Measurements from ENCODE around the gene HVCN1.

HVCN1 gene

DNA sequence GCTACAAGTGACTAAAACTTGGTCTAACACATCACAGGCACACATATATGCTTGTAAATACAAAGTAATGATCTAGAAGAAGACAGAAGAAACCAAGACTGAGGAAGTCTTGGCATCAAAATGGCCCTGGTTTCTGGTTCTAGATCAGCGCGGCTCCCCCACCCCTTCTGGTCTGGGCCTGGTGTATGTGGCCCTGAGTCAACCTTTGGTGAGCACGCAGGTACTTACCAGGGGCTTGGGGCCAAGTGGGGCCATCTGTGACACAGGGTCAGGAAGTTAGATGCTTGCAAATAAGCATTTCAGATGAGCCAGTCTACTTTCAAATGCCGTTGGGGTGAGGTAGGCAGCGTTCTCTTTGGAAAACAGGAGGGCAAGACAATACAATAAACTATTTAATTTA, 13.2 kb upstream of the HVCN1 start:
- TF ChIP-seq SPI1 (IDR thresholded peaks at IDR 0.05; ENCODE audit: low read depth, low read length) (no peak), POLR2AphosphoS5 (IDR thresholded peaks at IDR 0.05; ENCODE audit: low read depth, low read length) (no peak), PAX5 (IDR thresholded peaks at IDR 0.05; ENCODE audit: insufficient read depth, low read length, severe bottlenecking) (no peak), POU2F2 (IDR thresholded peaks at IDR 0.05; ENCODE audit: low read depth, low read length) (no peak), POLR2A (IDR thresholded peaks at IDR 0.05; ENCODE audit: low read depth, low read length) (no peak), TAF1 (IDR thresholded peaks at IDR 0.05; ENCODE audit: low read depth, low read length) (no peak)
- DNase-seq (ENCODE audit: insufficient read length, low spot score) (no peak), FAIRE-seq (no peak)

DNA sequence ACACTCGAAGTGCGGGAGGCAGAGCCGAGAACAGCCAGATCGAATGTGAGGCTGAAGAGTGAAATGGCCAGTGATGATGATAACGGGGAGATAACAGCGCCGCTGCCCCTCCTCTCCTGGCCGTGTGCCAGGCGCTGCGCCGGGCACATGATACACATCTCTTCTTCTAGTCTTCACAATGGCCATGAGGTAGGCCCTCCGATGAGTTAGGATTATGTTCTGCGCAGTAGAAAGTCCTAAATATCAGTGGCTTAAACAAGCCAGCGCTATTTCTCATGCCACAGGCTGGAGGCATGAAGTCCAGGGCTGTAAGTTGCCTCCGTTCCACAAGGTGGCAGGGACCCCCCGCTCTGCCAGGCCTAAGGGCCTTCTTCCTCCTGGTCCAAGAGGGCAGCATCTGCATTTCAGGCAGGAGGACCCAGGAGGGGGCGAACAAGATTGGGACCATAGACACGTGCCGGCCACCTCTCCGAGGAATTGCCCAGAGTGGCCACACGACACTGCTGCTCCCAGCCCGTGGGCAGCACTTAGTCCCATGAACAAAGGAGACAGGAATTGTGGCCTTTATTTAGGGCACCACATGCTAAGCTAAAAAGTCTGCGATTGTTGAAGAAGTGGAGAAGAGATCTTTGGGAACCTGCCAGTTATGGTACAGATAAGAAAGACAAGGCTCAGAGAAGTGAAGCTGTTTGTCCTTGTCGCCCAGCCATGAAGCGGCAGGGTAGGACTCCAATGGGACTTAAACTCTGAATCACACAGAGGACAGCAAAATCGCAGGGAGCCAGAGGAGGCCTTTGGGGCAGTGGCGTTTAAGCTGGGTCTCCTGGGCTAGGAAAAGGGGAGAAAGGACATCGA, 10.9 kb upstream of the HVCN1 start:
- FAIRE-seq (no peak), DNase-seq (ENCODE audit: insufficient read length, low spot score) (no peak)
- no peak for TF ChIP-seq POLR2A (IDR thresholded peaks at IDR 0.05; ENCODE audit: low read depth, low read length)
- no peak for TF ChIP-seq POU2F2 (IDR thresholded peaks at IDR 0.05; ENCODE audit: low read depth, low read length)
- no peak for TF ChIP-seq TAF1 (IDR thresholded peaks at IDR 0.05; ENCODE audit: low read depth, low read length)
- TF ChIP-seq SPI1 (IDR thresholded peaks at IDR 0.05; ENCODE audit: low read depth, low read length): no peak
- no peak for TF ChIP-seq POLR2AphosphoS5 (IDR thresholded peaks at IDR 0.05; ENCODE audit: low read depth, low read length)
- no peak for TF ChIP-seq PAX5 (IDR thresholded peaks at IDR 0.05; ENCODE audit: insufficient read depth, low read length, severe bottlenecking)

DNA sequence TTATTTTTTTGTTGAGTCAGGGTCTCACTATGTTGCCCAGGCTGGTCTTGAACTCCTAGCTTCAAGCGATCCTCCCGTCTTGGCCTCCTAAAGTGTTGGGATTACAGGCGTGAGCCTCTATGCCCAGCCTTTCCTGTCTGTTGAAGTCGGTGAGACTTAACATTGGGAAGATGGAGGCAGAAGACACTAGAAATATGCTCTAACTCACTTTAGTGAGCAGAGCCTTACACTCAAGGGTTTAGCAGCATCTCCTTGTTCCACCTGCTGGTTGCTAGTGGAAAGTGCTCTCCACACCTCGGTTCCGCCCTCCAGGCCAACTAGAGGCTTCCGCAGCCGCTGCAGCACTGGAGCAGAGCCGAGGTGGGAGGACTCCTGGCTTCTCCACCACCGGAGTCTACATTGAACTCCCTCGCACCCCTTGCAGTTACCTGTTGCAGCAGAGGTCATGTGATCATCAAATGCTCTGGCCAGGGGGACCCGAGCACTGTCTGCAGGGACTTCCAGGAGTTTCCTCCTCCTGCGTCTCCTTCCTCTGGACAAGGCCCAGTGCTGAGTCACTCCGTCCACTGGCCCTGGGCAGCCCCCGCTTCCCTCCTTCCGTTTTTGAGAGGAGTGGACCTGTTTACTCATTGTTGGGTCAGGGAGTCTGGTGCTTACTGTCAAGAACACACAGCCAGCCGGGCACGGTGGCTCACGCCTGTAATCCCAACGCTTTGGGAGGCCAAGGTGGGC, 9.4 kb upstream of the HVCN1 start:
- FAIRE-seq (peak; percentile 99), DNase-seq (ENCODE audit: insufficient read length, low spot score) (peak; percentile 61)
- TF ChIP-seq POLR2A (IDR thresholded peaks at IDR 0.05; ENCODE audit: low read depth, low read length): no peak
- TF ChIP-seq SPI1 (IDR thresholded peaks at IDR 0.05; ENCODE audit: low read depth, low read length): peak; percentile 35; the same call in 1 of the 2 replicates

DNA sequence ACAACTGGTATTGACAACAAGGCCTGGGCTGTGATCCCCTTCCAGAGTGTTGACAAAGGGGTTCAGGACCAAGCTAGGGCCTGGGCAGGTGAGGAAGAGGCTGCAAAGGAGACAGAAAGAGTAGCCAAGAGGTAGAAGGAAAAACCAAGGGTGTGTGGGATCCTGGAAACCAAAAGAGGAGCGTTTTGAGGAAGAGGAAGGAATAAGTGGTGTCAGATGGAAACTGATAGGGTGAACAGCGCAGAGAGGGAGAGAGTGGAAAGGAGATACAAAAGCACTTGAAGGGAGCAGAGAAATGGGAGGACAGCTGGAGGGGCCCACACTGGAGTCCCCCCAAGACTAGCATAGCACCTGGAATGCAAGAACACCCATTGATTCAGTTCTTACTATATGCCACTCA, 8.3 kb upstream of the HVCN1 start:
- FAIRE-seq (no peak), DNase-seq (ENCODE audit: insufficient read length, low spot score) (no peak)
- TF ChIP-seq POLR2A (IDR thresholded peaks at IDR 0.05; ENCODE audit: low read depth, low read length) (no peak), TAF1 (IDR thresholded peaks at IDR 0.05; ENCODE audit: low read depth, low read length) (no peak), POU2F2 (IDR thresholded peaks at IDR 0.05; ENCODE audit: low read depth, low read length) (no peak)

DNA sequence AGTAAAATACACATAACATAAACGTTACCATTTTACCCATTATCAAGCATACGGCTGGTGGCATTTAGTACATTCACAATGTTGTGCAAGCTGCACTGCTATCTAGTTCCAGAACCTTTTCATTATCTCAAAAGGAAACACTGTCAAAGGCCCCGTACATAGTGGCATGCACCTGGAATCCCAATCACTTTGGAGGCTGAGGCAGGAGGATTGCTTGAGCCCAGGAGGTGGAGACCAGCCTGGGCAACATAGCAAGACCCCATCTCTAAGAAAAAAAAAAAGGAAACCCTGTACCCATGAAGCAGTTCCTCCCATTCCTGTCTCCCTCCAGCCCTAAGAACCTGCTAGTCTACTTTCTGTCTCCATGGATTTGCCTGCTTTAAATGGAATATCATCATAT, 7.4 kb upstream of the HVCN1 start:
- TF ChIP-seq POLR2AphosphoS5 (IDR thresholded peaks at IDR 0.05; ENCODE audit: low read depth, low read length) (no peak), POLR2A (IDR thresholded peaks at IDR 0.05; ENCODE audit: low read depth, low read length) (no peak), SPI1 (IDR thresholded peaks at IDR 0.05; ENCODE audit: low read depth, low read length) (no peak), PAX5 (IDR thresholded peaks at IDR 0.05; ENCODE audit: insufficient read depth, low read length, severe bottlenecking) (no peak), TAF1 (IDR thresholded peaks at IDR 0.05; ENCODE audit: low read depth, low read length) (no peak), POU2F2 (IDR thresholded peaks at IDR 0.05; ENCODE audit: low read depth, low read length) (no peak)
- FAIRE-seq: no peak
- no peak for DNase-seq (ENCODE audit: insufficient read length, low spot score)

DNA sequence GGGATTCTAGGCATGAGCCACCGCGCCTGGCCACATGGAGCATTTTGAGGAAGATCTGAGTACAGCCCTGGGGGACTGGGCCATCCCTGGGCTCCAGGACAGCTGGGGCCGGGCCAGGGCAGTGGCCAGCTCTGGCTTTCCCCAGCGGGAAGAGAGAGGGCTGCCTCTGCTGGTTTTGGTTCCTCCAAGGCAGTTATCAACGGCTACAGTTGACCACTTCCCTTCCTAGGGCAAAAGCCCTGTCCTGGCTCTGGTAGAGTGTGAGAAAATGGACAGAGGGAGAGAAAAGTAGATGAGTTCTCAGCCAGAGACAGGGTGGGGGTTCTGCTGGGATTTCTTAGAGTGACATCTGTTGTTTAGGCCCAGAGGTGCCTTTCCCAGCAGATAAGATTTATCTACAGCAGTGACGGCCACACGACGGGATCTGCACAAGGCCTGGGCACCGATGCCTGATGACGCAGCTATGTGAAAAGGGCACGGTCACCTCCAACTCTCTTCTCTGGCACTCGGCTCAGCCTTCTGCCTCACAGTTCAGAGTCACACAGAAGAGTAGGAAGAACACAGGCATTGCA, 5.5 kb upstream of the HVCN1 start:
- no peak for DNase-seq (ENCODE audit: insufficient read length, low spot score)

DNA sequence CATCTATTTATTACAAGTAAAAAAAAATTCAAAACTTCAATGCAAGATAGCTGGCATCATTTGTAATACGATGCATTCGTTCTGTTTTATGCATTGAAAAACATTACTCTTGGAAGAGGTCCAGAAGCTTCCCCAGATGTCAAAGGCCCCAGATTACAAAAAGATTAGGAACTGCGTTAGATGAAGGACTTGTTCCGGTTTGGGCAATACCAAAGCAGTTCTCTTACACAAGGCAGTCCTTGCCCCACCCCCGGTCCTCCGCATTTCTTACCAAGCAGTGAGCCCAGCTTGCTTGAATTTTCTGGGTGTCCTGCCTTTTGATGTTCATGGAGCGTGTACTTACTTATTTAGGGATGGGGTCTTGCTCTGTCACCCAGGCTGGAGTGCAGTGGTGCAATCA, 4.8 kb upstream of the HVCN1 start:
- TF ChIP-seq POLR2AphosphoS5 (IDR thresholded peaks at IDR 0.05; ENCODE audit: low read depth, low read length): no peak
- no peak for TF ChIP-seq SPI1 (IDR thresholded peaks at IDR 0.05; ENCODE audit: low read depth, low read length)
- TF ChIP-seq POU2F2 (IDR thresholded peaks at IDR 0.05; ENCODE audit: low read depth, low read length): no peak
- TF ChIP-seq TAF1 (IDR thresholded peaks at IDR 0.05; ENCODE audit: low read depth, low read length): no peak
- TF ChIP-seq POLR2A (IDR thresholded peaks at IDR 0.05; ENCODE audit: low read depth, low read length): no peak
- TF ChIP-seq PAX5 (IDR thresholded peaks at IDR 0.05; ENCODE audit: insufficient read depth, low read length, severe bottlenecking): no peak
- no peak for FAIRE-seq
- DNase-seq (ENCODE audit: insufficient read length, low spot score): no peak

More for the DNA sequence above, 5.5 kb upstream of the HVCN1 start:
- TF ChIP-seq POLR2A (IDR thresholded peaks at IDR 0.05; ENCODE audit: low read depth, low read length) (no peak), SPI1 (IDR thresholded peaks at IDR 0.05; ENCODE audit: low read depth, low read length) (peak; percentile 65)
- FAIRE-seq: no peak

DNA sequence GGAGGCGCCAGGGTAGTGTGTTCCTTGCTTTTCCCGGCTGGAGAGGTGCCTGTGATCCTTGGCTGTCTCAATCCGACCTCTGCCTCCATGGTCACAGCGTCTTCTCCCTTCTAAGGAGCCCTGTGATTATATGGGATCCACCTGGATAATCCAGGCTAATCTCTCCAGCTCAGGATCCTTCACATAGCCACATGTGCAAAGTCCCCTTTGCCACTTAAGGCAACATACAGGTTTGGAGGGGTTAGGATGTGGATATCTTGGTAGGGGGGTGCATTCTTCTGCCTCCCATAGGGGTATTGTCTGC, 1.2 kb upstream of the HVCN1 start:
- DNase-seq (ENCODE audit: insufficient read length, low spot score) (no peak), FAIRE-seq (no peak)
- no peak for TF ChIP-seq PAX5 (IDR thresholded peaks at IDR 0.05; ENCODE audit: insufficient read depth, low read length, severe bottlenecking)
- TF ChIP-seq POU2F2 (IDR thresholded peaks at IDR 0.05; ENCODE audit: low read depth, low read length): no peak

DNA sequence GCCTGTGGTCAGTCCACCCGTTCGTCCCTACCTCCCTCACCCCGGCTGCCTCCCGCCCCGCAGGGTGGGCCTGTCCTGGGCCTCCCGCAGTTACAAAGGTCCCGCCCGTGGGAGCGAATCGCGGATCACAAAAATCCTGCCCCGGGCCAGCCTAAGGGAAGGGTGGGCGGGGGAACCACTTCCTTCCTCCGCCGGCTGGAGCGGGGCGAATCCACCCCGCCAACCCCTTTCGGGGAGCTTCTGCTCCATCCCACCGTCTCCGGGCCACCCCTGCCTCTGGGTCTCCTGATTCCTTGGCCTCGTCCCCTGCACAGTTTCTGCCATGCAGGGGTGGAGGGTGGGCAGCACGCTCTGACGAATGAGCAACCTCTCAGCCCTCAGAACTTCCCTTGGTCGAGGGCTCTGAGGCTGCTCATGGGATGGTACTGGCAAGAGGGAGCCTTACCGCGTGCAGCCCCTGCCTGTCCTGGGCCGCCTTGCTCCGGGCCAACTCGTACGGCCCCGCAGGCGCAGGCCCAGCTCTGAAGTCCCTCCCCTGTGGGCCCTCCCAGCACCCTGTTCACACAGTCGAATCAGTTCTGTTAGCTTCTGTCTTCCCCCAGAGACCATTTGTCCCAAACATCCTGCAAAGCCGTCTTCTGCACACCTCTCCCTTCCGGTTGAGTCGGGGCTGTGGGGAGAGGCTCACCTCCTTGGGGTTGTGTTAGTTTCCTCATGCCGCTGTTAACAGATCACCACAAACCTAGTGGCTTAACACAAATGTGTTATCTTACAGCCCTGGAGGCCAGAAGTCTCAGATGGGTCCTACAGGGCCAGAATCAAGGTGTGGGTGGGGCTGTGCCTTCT, 589 bp upstream of the HVCN1 start:
- TF ChIP-seq SPI1 (IDR thresholded peaks at IDR 0.05; ENCODE audit: low read depth, low read length) (no peak), POU2F2 (IDR thresholded peaks at IDR 0.05; ENCODE audit: low read depth, low read length) (no peak; the same call in 1 of the 2 replicates), POLR2AphosphoS5 (IDR thresholded peaks at IDR 0.05; ENCODE audit: low read depth, low read length) (peak; percentile 42; the same call in 1 of the 2 replicates)
- peak; percentile 68 for DNase-seq (ENCODE audit: insufficient read length, low spot score)
- FAIRE-seq: peak; percentile 97
